Glomerular endothelial cell (primary cell): ENCODE data around the gene NFASC. TPM values are rescaled to one million over a fixed set of nuclear protein-coding genes. Genes with fewer than 3 reads are reported as not detected.

Experiments used
- DNase-seq: peaks from one replicate; pipeline ENCODE4 v3.0.0-alpha.2; 2011; ENCODE audit warnings: low read depth, low spot score; ENCODE audit errors: extremely low read depth
- total RNA-seq: library from RNA; depleted of rRNA; stranded (reverse); fragments of >200 nt; gene quantifications from 2 replicates; pipeline ENCODE4 v1.2.3, GENCODE V29; 2015

NFASC gene
- total RNA-seq, 1 donor from 2014 or later = 0.06 TPM

GRCh38 chr1:205030896-205031295, 160.2 kb downstream of the NFASC start:
- DNase-seq = no peak

- no peak for DNase-seq
Measured at GRCh38 chr1:205032508-205032907, 161.8 kb downstream of the NFASC start.

GRCh38 chr1:205037539-205037938, 166.9 kb downstream of the NFASC start:
- DNase-seq = no peak

GRCh38 chr1:205038132-205038786, 167.6 kb downstream of the NFASC start:
- no peak for DNase-seq

- no peak for DNase-seq
Measured at GRCh38 chr1:205041001-205041715, 170.5 kb downstream of the NFASC start.

- no peak for DNase-seq
Measured at GRCh38 chr1:205041998-205042910, 171.6 kb downstream of the NFASC start.

- DNase-seq = no peak
Measured at GRCh38 chr1:205042911-205043806, 172.5 kb downstream of the NFASC start, which contains the start of gene CNTN2. TSS of gene CNTN2 (plus strand) at chr1:205043212. CDS start at chr1:205053186, 9,974 bp downstream.

- DNase-seq = no peak
Measured at GRCh38 chr1:205043866-205044265, 173.2 kb downstream of the NFASC start.

GRCh38 chr1:205044741-205045140, 174.1 kb downstream of the NFASC start:
- no peak for DNase-seq

- DNase-seq = no peak
Measured at GRCh38 chr1:205045146-205045545, 174.5 kb downstream of the NFASC start.

- DNase-seq = no peak
Measured at GRCh38 chr1:205046870-205047269, 176.2 kb downstream of the NFASC start.

GRCh38 chr1:205047764-205048231, 177.1 kb downstream of the NFASC start:
- DNase-seq = no peak

- DNase-seq = no peak
Measured at GRCh38 chr1:205048382-205048781, 177.7 kb downstream of the NFASC start.

GRCh38 chr1:205049479-205049878, 178.8 kb downstream of the NFASC start:
- DNase-seq = no peak

- no peak for DNase-seq
Measured at GRCh38 chr1:205052690-205053089, 182.0 kb downstream of the NFASC start.

GRCh38 chr1:205053296-205053695, 182.6 kb downstream of the NFASC start:
- no peak for DNase-seq

- DNase-seq = no peak
Measured at GRCh38 chr1:205054013-205054412, 183.4 kb downstream of the NFASC start.

- no peak for DNase-seq
Measured at GRCh38 chr1:205056188-205056611, 185.5 kb downstream of the NFASC start.

- DNase-seq = no peak
Measured at GRCh38 chr1:205056956-205057568, 186.4 kb downstream of the NFASC start.
